HL-60 (cell line): ENCODE measurements around the gene RPRD1B.

Source experiments
- CTCF ChIP-seq: IDR thresholded peaks from one replicate; pipeline ENCODE4 v1.5.1; 2011; ENCODE audit warnings: low read length, control low read depth, inconsistent platforms; ENCODE audit not compliant: insufficient read depth
- GABPA ChIP-seq: IDR thresholded peaks from 2 replicates; pipeline ENCODE4 v1.6.1; 2012; ENCODE audit warnings: low read depth
- POLR2AphosphoS5 ChIP-seq: IDR thresholded peaks from 2 replicates; pipeline ENCODE4 v1.6.1; 2012; ENCODE audit warnings: low read depth
- SPI1 ChIP-seq: IDR thresholded peaks from 2 replicates; pipeline ENCODE4 v1.6.1; 2012; ENCODE audit warnings: low read depth, mild to moderate bottlenecking, borderline replicate concordance
- TF ChIP-seq, protein P1 (sequence below): IDR thresholded peaks from 2 replicates; pipeline ENCODE4 v1.6.1; 2012; ENCODE audit warnings: low read depth; ENCODE audit not compliant: insufficient replicate concordance

DNA sequence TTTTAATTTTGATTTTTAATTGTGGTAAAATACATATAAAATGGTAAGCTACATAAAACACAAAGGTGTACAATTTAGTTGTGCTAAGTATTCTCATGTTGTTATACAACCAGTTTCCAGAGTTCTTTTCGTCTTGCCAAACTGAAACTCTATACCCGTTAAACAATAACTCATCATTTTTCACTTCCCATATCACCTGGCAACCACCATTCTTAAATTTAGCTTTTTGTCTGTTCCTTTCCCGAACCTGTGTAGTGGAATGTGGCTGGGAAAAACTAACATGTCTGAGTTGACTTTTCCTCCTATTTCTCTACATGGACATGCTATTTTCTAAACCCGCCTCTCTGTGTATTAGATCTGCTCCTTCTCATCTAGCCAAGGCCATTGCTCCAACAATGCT, 27.6 kb downstream of the RPRD1B start:
- TF ChIP-seq POLR2AphosphoS5 (no peak), CTCF (no peak), SPI1 (no peak), GABPA (no peak)
- TF ChIP-seq, protein P1, sequence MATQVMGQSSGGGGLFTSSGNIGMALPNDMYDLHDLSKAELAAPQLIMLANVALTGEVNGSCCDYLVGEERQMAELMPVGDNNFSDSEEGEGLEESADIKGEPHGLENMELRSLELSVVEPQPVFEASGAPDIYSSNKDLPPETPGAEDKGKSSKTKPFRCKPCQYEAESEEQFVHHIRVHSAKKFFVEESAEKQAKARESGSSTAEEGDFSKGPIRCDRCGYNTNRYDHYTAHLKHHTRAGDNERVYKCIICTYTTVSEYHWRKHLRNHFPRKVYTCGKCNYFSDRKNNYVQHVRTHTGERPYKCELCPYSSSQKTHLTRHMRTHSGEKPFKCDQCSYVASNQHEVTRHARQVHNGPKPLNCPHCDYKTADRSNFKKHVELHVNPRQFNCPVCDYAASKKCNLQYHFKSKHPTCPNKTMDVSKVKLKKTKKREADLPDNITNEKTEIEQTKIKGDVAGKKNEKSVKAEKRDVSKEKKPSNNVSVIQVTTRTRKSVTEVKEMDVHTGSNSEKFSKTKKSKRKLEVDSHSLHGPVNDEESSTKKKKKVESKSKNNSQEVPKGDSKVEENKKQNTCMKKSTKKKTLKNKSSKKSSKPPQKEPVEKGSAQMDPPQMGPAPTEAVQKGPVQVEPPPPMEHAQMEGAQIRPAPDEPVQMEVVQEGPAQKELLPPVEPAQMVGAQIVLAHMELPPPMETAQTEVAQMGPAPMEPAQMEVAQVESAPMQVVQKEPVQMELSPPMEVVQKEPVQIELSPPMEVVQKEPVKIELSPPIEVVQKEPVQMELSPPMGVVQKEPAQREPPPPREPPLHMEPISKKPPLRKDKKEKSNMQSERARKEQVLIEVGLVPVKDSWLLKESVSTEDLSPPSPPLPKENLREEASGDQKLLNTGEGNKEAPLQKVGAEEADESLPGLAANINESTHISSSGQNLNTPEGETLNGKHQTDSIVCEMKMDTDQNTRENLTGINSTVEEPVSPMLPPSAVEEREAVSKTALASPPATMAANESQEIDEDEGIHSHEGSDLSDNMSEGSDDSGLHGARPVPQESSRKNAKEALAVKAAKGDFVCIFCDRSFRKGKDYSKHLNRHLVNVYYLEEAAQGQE, result no peak
